ENCODE measurements around the gene NTRK3. TPM values are rescaled to one million over a fixed set of nuclear protein-coding genes. Genes with fewer than 3 reads are reported as not detected.

The NTRK3 gene
- total and polyA plus RNA-seq, 2 of the 8 experiments (the other 6 are each of a cell fraction or from before 2014, with no cell fraction given) = 4.5 to 6.8 TPM

DNA sequence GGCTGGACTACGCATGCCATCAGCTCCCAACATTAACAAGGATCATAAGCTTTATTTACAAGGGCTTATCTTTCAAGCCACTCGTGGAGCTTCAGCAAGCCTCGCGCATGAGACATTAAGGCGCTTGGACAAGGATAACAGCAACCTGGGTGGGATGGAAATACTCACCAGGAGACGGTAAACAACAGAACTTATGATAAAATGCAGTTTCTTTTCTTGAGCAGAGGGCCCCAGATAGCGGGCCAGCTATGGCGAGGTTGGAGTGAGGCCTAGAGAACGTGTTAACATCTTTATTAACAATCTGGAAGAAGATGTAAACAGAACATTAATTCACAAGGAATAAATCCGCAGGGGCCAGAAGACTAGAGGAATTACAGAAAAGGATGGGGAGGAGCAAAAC is 158.2 kb downstream of the NTRK3 start (continued):
- no peak for TF ChIP-seq CBX5 (IDR thresholded peaks at IDR 0.05; ENCODE audit: low read depth, low read length)
- TF ChIP-seq CREB1 (IDR thresholded peaks at IDR 0.05) = no peak
- no peak for TF ChIP-seq GTF2F1 (IDR thresholded peaks at IDR 0.05; ENCODE audit: borderline replicate concordance, low read depth, low read length)
- no peak for TF ChIP-seq KDM4A (IDR thresholded peaks at IDR 0.05; ENCODE audit: low read depth, low read length, severe bottlenecking)
